Measurements from ENCODE around the gene NCOA5. TPM values are rescaled to one million over a fixed set of nuclear protein-coding genes. Genes with fewer than 3 reads are reported as not detected.
A peak's percentile ranks its signal among the peaks of the same experiment; 100 is the strongest.

NCOA5 gene
- polyA plus RNA-seq, 1 donor (not counting 4 experiments of a cell fraction or from before 2014, with no cell fraction given) = 17.6 TPM

- FAIRE-seq (no peak), DNase-seq (ENCODE audit: low read depth, low spot score) (no peak)
- Histone ChIP-seq H3K4me1 (ENCODE audit: control insufficient read depth, extremely low read depth, insufficient read depth, low read length) (peaks cover 2% of the 10 kb centered on the region), H3K27me3 (ENCODE audit: control insufficient read depth, extremely low read depth, insufficient read depth, low read length) (peaks cover 6% of the 10 kb centered on the region), H4K20me1 (ENCODE audit: control insufficient read depth, extremely low read depth, insufficient read depth, low read length) (no peaks in the 10 kb centered on the region), H3K4me3 (ENCODE audit: control insufficient read depth in 2 of 3, extremely low read depth in 1 of 3, insufficient read depth in 2 of 3, low read depth in 1 of 3, low read length in 3 of 3) (no peak overlapping the region), H3K9ac (ENCODE audit: control insufficient read depth, extremely low read depth, insufficient read depth, low read length) (no peak overlapping the region), H3K9me3 (ENCODE audit: control insufficient read depth, low read depth, low read length) (no peaks in the 10 kb centered on the region), H3K27ac (ENCODE audit: control insufficient read depth, insufficient read depth, low read length) (no peak overlapping the region), H2AFZ (ENCODE audit: control insufficient read depth, low read length) (no peak overlapping the region), H3K79me2 (ENCODE audit: control insufficient read depth, insufficient read depth, low read length) (no peaks in the 10 kb centered on the region), H3K36me3 (ENCODE audit: control insufficient read depth in 2 of 2, extremely low read depth in 1 of 2, insufficient read depth in 2 of 2, low read length in 2 of 2) (no peaks in the 10 kb centered on the region), H3K9me1 (ENCODE audit: control insufficient read depth, extremely low read depth, insufficient read depth, low read length) (no peaks in the 10 kb centered on the region), H3K4me2 (ENCODE audit: control insufficient read depth, extremely low read depth, insufficient read depth, low read depth, low read length) (no peak overlapping the region)
- dilution Hi-C loops (cut with MboI; ENCODE audit: extremely low pct_ligation_motif_present, low sequenced_read_pairs) = no loop called here
- TF ChIP-seq CTCF (optimal IDR thresholded peaks at IDR 0.05 in 1 of 3, IDR thresholded peaks at IDR 0.05 in 1 of 3, conservative IDR thresholded peaks at IDR 0.05 in 1 of 3; ENCODE audit: extremely low read depth in 1 of 3, insufficient read depth in 2 of 3, low read length in 3 of 3) (no peak), EZH2 (IDR thresholded peaks at IDR 0.05; ENCODE audit: low read length) (no peak)
Observed at GRCh38 chr20:46017272-46017671, 72.5 kb downstream of the NCOA5 start.

GRCh38 chr20:46014517-46015396, 75.0 kb downstream of the NCOA5 start:
- no peak overlapping the region for H3K9ac ChIP-seq (ENCODE audit: control insufficient read depth, extremely low read depth, insufficient read depth, low read length)
- H3K4me2 ChIP-seq (ENCODE audit: control insufficient read depth, extremely low read depth, insufficient read depth, low read depth, low read length) = peak overlapping the region; percentile 22
- FAIRE-seq (no peak), DNase-seq (ENCODE audit: low read depth, low spot score) (no peak)
- dilution Hi-C loops (cut with MboI; ENCODE audit: extremely low pct_ligation_motif_present, low sequenced_read_pairs) = no loop called here
- no peak overlapping the region for H2AFZ ChIP-seq (ENCODE audit: control insufficient read depth, low read length)
- TF ChIP-seq EZH2 (IDR thresholded peaks at IDR 0.05; ENCODE audit: low read length) (no peak), CTCF (optimal IDR thresholded peaks at IDR 0.05 in 1 of 3, IDR thresholded peaks at IDR 0.05 in 1 of 3, conservative IDR thresholded peaks at IDR 0.05 in 1 of 3; ENCODE audit: extremely low read depth in 1 of 3, insufficient read depth in 2 of 3, low read length in 3 of 3) (no peak)
- H3K4me3 ChIP-seq (ENCODE audit: control insufficient read depth in 2 of 3, extremely low read depth in 1 of 3, insufficient read depth in 2 of 3, low read depth in 1 of 3, low read length in 3 of 3) = no peak overlapping the region
- no peaks in the 10 kb centered on the region for H4K20me1 ChIP-seq (ENCODE audit: control insufficient read depth, extremely low read depth, insufficient read depth, low read length)
- H3K9me1 ChIP-seq (ENCODE audit: control insufficient read depth, extremely low read depth, insufficient read depth, low read length) = no peaks in the 10 kb centered on the region
- no peak overlapping the region for H3K27ac ChIP-seq (ENCODE audit: control insufficient read depth, insufficient read depth, low read length)
- H3K27me3 ChIP-seq (ENCODE audit: control insufficient read depth, extremely low read depth, insufficient read depth, low read length) = peaks cover 26% of the 10 kb centered on the region
- H3K36me3 ChIP-seq (ENCODE audit: control insufficient read depth in 2 of 2, extremely low read depth in 1 of 2, insufficient read depth in 2 of 2, low read length in 2 of 2) = no peaks in the 10 kb centered on the region
- H3K79me2 ChIP-seq (ENCODE audit: control insufficient read depth, insufficient read depth, low read length) = no peaks in the 10 kb centered on the region
- H3K4me1 ChIP-seq (ENCODE audit: control insufficient read depth, extremely low read depth, insufficient read depth, low read length) = peaks cover 5% of the 10 kb centered on the region
- no peaks in the 10 kb centered on the region for H3K9me3 ChIP-seq (ENCODE audit: control insufficient read depth, low read depth, low read length)
